ENCODE measurements around the gene CACNB4. TPM values are rescaled to one million over a fixed set of nuclear protein-coding genes. Genes with fewer than 3 reads are reported as not detected.

Gene CACNB4
- total and polyA plus RNA-seq, 2 of the 4 experiments (the other 2 are of a cell fraction), result 0.12 to 0.36 TPM

DNA sequence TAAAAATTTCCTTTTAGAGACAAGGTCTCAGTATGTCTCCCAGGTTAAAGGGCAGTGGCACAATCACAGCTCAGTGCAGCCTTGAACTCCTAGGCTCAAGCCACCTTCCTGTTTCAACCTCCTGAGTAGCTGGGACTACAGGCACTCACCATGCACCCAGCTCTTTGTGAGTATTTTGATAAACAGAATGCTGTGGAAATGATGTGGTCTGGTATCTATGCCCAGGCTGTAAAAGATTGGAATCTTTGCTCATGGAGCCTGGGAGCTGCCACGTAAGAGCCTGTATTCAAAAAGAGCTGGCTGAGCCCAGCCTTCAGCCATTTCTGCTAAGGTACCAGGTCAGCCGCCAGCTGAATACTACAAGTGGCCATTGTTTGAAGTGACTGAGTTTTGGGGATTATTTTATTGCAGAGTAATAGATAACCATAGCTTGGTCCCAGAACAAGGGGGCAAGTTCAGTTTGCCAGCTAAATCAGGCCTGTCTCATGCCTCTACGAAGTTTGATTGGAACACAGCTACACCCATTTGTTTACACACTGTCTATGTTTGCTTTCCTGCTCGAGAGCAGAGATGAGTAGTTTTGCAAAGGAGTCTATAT lies 249.3 kb downstream of the CACNB4 start:
- in situ Hi-C loops (cut with MboI; ENCODE audit: low sequenced_read_pairs) (no loop called here), dilution Hi-C loops (cut with HindIII; ENCODE audit: low sequenced_read_pairs, unreplicated experiment) (no loop called here), intact Hi-C loops (cut with micrococcal nuclease) (no loop called here)
- Histone ChIP-seq H3K4me3 (ENCODE audit: insufficient read depth, low read depth, low read length) (no peak overlapping the region), H3K18ac (ENCODE audit: low read depth, low read length) (no peak overlapping the region), H3K4ac (ENCODE audit: low read depth, low read length) (no peak overlapping the region), H3K9ac (ENCODE audit: low read depth, low read length) (no peak overlapping the region), H3K4me2 (ENCODE audit: low read depth, low read length) (no peak overlapping the region), H3K4me1 (ENCODE audit: control insufficient read depth, insufficient read depth, low read length) (no peaks in the 10 kb centered on the region), H4K5ac (ENCODE audit: low read depth, low read length) (no peak overlapping the region), H2AK9ac (replicated peaks; ENCODE audit: low read depth, low read length, poor library complexity) (no peak overlapping the region), H3K27me3 (ENCODE audit: control insufficient read depth, insufficient read depth, low read length) (no peaks in the 10 kb centered on the region), H2BK15ac (ENCODE audit: low read depth, low read length) (no peak overlapping the region), H3K36me3 (ENCODE audit: control insufficient read depth, insufficient read depth, low read length) (no peaks in the 10 kb centered on the region), H2BK5ac (ENCODE audit: low read depth, low read length, poor library complexity, severe bottlenecking) (no peak overlapping the region), H3K23ac (ENCODE audit: low read depth, low read length) (no peak overlapping the region), H4K20me1 (ENCODE audit: insufficient read depth, low read length) (no peaks in the 10 kb centered on the region), H3K9me1 (ENCODE audit: insufficient read depth, low read length) (no peaks in the 10 kb centered on the region), H4K8ac (ENCODE audit: low read depth in 2 of 2, low read length in 2 of 2) (no peak overlapping the region), H3K56ac (ENCODE audit: extremely low read depth, insufficient read depth, low read length) (no peak overlapping the region), H4K91ac (ENCODE audit: insufficient read depth, low read depth, low read length) (no peak overlapping the region), H2AK5ac (ENCODE audit: low read depth, low read length) (no peak overlapping the region), H2BK120ac (ENCODE audit: low read depth, low read length) (no peak overlapping the region), H3K27ac (ENCODE audit: insufficient read depth, low read length) (no peak overlapping the region), H3K14ac (replicated peaks; ENCODE audit: low read depth, low read length) (no peak overlapping the region), H2BK20ac (ENCODE audit: low read depth, low read length) (no peak overlapping the region), H3K79me1 (ENCODE audit: low read depth in 1 of 2, low read length in 2 of 2) (no peaks in the 10 kb centered on the region), H3K9me3 (ENCODE audit: control insufficient read depth, insufficient read depth, low read length) (no peaks in the 10 kb centered on the region), H2AFZ (replicated peaks; ENCODE audit: low read length, poor library complexity) (no peak overlapping the region)
- CTCF ChIA-PET, result no interaction called here
- ATAC-seq (ENCODE audit: low read depth) (no peak), DNase-seq (no peak)
- BruUV-seq (replicated peaks), result no TSS peak
- WGBS, 2 experiments (ENCODE audit: extremely low coverage in 2 of 2, insufficient read length in 1 of 2), result no CpG with 5 or more reads among the region's 4 CpGs
- POLR2A ChIA-PET (ENCODE audit: unreplicated experiment), result no interaction called here
- TF ChIP-seq BHLHE40 (IDR thresholded peaks at IDR 0.05; ENCODE audit: low read depth, low read length) (no peak), FOS (IDR thresholded peaks at IDR 0.05; ENCODE audit: low read depth, low read length) (no peak), CHD1 (IDR thresholded peaks at IDR 0.05; ENCODE audit: low read depth, low read length) (no peak), SMC3 (IDR thresholded peaks at IDR 0.05; ENCODE audit: low read depth, low read length) (no peak), MXI1 (IDR thresholded peaks at IDR 0.05; ENCODE audit: borderline replicate concordance, low read depth, low read length) (no peak), POLR2A (IDR thresholded peaks at IDR 0.05; ENCODE audit: low read depth, low read length) (no peak), RAD21 (IDR thresholded peaks at IDR 0.05; ENCODE audit: low read length) (no peak), NFE2L2 (IDR thresholded peaks at IDR 0.05; ENCODE audit: low read depth, low read length) (no peak), MAZ (IDR thresholded peaks at IDR 0.05; ENCODE audit: borderline replicate concordance, low read depth, low read length) (no peak), MAFK (IDR thresholded peaks at IDR 0.05; ENCODE audit: low read depth, low read length) (no peak), RFX5 (IDR thresholded peaks at IDR 0.05; ENCODE audit: low read depth, low read length) (no peak)
- TF ChIP-seq, protein P1, sequence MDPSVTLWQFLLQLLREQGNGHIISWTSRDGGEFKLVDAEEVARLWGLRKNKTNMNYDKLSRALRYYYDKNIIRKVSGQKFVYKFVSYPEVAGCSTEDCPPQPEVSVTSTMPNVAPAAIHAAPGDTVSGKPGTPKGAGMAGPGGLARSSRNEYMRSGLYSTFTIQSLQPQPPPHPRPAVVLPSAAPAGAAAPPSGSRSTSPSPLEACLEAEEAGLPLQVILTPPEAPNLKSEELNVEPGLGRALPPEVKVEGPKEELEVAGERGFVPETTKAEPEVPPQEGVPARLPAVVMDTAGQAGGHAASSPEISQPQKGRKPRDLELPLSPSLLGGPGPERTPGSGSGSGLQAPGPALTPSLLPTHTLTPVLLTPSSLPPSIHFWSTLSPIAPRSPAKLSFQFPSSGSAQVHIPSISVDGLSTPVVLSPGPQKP (IDR thresholded peaks at IDR 0.05; ENCODE audit: borderline replicate concordance, low read depth, low read length), result no peak
- TF ChIP-seq, protein P2, sequence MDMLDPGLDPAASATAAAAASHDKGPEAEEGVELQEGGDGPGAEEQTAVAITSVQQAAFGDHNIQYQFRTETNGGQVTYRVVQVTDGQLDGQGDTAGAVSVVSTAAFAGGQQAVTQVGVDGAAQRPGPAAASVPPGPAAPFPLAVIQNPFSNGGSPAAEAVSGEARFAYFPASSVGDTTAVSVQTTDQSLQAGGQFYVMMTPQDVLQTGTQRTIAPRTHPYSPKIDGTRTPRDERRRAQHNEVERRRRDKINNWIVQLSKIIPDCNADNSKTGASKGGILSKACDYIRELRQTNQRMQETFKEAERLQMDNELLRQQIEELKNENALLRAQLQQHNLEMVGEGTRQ (IDR thresholded peaks at IDR 0.05; ENCODE audit: low read depth, low read length), result no peak
- TF ChIP-seq, protein P3, sequence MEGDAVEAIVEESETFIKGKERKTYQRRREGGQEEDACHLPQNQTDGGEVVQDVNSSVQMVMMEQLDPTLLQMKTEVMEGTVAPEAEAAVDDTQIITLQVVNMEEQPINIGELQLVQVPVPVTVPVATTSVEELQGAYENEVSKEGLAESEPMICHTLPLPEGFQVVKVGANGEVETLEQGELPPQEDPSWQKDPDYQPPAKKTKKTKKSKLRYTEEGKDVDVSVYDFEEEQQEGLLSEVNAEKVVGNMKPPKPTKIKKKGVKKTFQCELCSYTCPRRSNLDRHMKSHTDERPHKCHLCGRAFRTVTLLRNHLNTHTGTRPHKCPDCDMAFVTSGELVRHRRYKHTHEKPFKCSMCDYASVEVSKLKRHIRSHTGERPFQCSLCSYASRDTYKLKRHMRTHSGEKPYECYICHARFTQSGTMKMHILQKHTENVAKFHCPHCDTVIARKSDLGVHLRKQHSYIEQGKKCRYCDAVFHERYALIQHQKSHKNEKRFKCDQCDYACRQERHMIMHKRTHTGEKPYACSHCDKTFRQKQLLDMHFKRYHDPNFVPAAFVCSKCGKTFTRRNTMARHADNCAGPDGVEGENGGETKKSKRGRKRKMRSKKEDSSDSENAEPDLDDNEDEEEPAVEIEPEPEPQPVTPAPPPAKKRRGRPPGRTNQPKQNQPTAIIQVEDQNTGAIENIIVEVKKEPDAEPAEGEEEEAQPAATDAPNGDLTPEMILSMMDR (conservative IDR thresholded peaks at IDR 0.05; ENCODE audit: low read depth, low read length), result no peak
